CD1c-positive myeloid dendritic cell (primary cell): Measurements from ENCODE around the gene OTOF.

ENCODE experiments used
- DNase-seq: peaks from one replicate; pipeline ENCODE4 v3.0.0-alpha.2; 2016; ENCODE audit errors: extremely low spot score

Gene OTOF

DNA sequence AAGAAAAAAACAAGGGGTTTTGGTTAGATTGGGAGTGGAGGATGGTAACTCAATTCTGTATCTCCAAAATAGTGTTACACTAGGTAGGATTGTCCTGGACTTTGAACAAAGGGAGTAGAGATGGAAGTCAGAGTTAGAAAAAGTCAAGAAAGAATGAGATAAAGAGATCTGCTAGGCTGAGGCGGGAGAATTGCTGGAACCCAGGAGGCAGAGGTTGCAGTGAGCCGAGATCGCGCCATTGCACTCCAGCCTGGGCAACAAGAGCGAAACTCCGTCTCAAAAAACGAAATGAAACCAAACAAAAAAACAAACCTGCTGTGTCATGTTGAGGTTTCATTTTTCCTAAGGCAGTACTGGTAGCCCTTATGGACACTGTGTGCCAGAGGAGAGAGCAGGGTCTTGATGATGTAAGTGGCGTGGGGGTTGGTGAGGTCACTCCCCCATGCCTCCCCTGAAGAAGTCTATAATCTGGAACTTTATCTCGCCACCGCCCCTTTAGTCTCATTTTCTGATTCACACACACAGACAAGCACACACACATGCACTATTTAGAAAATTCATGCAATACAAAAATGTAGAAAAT lies 65.7 kb downstream of the OTOF start:
- peak; percentile 85 for DNase-seq

DNA sequence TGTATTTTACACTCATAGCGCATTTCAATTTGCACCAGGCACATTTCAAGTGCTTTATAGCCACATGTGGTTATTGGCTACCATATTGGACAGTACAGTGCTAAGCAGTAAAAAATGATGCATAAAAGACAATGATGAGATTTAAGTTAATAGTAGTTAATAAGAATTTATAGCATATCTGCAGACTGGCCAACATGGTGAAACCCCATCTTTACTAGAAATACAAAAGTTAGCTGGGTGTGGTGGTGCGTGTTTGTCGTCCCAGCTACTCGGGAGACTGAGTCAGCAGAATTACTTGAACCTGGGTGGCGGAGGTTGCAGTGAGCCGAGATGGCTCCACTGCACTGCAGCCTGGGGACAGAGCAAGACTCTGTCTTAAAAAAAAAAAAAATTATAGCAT lies 66.5 kb downstream of the OTOF start:
- DNase-seq: no peak

DNA sequence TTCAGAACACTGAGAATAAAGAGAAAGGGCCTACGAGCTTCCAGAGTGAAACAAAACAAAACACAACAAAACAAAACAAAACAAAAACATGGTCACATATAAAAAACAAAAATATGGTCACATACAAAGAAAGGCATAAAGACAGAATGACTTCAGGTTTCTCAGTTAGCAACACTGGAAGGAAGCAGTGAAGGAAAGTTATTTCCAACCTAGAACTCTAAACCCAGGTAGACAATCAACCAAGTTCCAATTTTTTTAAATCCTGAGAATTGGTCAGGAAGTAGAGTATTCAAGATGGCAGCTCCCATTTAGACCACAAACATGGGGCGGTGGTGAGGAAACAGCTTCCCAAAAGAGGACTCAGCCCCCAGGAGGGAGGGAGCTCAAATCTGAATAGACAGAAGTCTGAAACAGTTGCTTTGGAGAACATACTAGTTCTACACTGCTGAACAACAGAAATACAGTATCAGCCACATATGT lies 67.1 kb downstream of the OTOF start:
- DNase-seq: peak; percentile 10

DNA sequence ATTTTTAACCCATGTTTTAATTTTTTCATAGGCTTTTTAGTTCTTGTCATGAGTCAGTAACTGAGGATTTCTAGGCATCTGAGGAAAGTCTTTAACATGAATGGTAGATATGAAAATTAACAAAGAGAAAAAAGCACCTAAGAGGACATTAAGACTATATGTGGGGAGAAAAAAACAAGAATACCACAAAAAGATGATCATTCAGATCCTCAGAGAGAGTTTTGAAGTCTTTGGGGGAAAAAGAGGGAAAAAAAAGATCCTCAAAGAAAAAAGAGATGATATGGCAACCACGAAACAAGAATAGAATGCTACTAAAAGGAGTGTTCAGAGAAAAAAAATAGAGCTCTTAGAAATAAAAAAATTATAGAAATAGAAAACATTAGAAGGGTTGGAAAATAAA lies 68.1 kb downstream of the OTOF start:
- no peak for DNase-seq

- DNase-seq: no peak
Measured at GRCh38 chr2:26407526-26407925, 70.4 kb downstream of the OTOF start.
